Suppressor macrophage (primary cell): ENCODE results near the gene DNM3.
"Not testable (repeated sequence)": the region's sequence is repeated elsewhere in the genome, so short reads cannot be mapped to it uniquely, and the experiment has no call there.

Source experiments
- DNase-seq, 4 experiments: peaks; one replicate each; pipeline ENCODE4 v3.0.0-alpha.2; 2020 to 2022

Gene DNM3

DNA sequence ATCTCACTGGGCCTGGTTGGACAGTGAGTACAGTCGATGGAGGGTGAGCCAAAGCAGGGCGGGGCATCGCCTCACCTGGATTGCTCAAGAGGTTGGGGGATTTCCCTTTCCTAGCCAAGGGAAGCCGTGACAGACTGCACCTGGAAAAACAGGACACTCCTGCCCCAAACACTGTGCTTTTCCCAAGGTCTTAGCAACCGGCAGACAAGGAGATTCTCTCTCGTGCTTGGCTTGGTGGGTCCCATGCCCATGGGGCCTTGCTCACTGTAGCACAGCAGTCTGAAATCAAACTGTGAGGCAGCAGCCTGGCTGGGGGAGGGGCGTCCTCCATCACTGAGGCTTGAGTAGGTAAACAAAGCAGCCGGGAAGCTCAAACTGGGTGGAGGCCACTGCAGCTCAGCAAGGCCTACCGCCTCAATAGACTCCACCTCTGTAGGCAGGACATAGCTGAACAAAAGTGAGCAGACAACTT is 590.5 kb downstream of the DNM3 start:
- no peak for DNase-seq

DNA sequence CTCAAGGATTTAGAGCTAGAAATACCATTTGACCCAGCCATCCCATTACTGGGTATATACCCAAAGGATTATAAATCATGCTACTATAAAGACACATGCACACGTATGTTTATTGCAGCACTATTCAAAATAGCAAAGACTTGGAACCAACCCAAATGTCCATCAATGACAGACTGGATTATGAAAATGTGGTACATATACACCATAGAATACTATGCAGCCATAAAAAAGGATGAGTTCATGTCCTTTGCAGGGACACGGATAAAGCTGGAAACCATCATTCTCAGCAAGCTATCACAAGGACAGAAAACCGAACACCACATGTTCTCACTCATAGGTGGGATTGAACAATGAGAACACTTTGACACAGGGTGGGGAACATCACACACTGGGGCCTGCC is 595.9 kb downstream of the DNM3 start:
- not testable (repeated sequence) for DNase-seq

- DNase-seq, result no peak
Measured at GRCh38 chr1:172442404-172442803, 601.1 kb downstream of the DNM3 start.

DNA sequence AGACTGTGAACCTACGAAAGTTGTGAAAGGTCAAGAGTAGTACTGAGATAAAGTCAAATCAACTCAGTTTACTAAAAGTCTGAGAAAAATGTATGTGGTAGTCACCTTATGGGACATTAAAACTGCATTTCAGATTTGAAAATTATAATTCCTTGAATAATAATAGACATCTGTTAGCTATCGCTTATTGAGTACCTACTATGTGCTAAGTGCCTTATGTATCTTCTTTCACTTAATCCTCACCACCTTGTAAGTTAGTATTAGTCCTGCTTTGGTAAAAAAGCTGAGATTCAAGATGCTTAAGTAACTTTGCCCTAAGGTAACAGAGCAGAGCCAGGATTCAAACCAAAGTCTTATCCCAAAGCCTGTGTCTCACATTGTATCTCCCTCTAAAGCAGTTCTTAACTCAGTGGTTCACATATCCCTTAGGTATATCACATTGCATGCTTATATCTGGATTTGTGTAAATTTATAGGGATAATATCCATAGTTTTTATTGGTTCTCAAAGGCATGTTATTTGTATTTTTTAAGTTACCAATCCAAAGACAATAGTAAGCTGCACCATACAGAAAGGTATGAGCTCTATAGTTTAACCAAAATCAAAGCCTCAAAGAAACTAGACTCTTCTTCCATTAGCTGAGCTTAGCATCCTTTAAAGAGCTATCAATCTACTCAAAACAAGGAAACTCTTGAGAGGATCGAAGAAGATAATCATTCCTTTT is 601.7 kb downstream of the DNM3 start:
- no peak for DNase-seq

DNA sequence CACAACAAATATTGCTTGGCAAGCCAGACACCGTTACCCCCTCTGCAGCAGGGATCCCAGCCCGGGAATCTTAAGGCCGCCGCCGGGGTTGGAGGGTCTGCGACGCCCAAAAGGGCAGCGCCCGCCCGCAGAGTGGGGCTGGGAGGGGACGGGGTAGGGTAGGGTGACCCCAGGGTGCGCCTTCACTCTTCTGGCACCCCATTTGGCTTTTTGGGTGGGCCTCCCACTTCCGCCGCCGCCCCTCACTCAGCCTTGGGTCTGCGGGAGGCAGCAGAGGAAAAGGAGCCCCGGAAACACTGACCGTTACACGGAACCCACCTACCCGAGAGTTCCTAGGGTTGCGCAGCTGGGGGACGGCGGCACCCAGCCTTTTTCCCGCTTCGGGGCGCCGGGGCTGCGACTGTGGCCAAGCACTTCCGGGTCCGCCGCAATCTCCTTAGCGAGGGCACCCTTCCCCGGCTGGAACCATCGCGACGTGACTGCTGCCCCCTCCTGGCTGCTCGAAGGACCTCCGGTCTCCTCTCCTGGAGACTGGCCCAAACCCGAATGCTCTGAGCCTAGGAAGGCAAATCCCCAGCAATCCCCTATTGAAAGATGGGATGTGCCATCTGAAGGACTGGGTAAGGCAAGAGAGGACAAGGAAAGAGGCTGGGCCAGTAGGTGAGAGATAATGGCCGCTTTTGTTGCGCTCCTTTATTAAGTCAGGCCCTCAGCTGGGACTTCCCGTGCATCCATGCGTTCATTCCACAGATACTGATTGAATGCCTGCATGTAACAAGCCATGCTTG is 602.6 kb downstream of the DNM3 start, which contains the start of gene PIGC:
Gene PIGC, minus strand, starts transcription at position 404 of the 788 bp plus-strand sequence. CDS start 1,447 bp downstream, outside the sequence.
- DNase-seq, result peak; percentile 92 to 97 (median 95)

DNA sequence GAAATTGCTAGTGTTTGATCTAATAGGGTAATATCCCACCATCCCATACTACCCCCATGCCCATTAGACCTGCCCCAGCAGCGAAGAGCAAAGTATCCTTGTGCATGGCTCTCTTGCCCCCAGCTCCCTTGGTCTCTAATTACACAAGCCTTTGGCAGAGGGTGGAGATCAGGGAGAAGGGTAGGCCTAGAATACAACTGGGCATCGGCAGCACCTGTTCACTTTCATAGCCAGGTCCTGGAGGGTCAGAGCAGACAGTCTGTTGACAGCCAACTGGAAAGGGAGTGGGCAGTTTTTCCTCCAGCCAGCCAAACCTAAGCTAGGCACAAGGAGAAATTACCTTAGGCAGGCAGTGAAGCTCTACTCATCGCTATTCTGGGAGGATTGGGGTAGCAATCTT is 605.2 kb downstream of the DNM3 start:
- no peak for DNase-seq

- DNase-seq, result peak in 3 of 4 experiments; percentile 20 to 37 (median 21)
Measured at GRCh38 chr1:172447641-172448040, 606.3 kb downstream of the DNM3 start.

DNA sequence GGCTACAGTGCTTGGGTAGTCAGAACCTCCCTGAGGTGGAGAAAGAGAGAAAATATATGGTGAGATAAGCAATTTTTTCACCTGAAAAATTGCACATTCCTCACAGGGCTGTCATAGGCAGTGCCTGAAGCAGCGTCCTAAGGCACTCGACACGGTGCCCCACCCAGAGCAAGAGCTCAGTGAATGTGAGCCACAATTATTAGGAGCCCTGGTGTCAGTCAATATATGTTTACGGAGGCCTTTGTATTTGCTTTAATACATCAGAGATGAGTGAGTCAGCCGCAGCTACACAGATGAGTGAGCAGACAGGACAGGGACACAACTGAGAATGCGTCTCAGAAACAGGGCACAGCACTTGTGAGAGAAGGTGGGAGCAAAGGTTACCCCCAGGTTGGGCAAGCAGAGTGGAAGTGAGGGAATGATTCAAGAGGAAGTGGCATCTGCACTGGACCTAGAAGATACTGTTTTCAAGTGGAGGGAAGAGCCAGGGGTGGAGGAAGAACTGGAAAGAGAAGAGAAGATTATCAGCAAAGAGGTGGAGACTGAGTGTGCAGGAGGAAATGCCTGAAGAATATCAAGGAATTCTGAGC is 607.8 kb downstream of the DNM3 start:
- DNase-seq, result no peak

DNA sequence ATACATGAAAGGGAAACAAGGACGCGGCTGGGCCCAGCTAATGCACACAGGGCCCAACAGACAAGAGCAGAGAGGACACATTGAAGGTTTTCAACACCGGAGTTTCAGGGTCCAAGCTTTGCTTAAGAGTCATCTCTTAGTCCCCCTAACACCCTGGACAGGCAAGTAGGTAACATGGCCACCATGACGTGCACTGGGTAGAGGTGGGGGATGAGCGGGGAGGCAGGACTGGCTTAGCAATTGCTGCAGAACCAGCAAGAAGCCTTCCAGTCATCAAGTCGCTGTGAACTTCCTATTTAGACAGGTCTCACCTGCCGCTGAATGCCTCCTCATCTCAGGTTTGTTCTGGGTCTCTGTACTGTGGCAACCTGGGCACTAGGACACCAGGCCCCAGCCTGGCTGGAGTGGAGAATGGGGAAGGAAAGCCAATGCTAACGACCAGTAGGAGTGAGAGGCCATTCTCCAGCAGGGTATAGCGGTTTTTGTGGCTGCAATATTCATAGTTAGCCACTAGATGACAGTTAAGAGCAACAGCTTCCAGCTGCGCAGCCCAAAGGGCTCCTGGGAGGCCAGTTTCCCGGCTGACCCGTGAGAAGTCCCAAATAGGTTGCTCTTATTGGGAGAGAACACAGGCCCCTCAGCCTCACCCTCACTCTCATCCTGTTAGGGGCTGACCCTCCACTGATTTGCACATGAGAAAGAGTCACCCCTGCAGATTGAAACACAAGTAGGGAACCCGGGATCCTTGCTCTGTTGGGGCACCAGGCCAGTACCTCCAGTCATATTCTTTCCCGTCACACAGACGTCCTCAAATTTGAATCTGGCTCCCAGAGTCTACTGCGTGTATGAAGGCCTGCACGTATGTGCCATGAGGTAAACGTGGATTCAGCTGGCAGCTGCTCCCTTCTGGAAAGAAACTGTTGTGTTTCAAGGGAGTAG is 608.6 kb downstream of the DNM3 start:
- peak; percentile 80 to 91 (median 84) for DNase-seq

- no peak for DNase-seq
Measured at GRCh38 chr1:172450524-172450885, 609.2 kb downstream of the DNM3 start.

- no peak for DNase-seq
Measured at GRCh38 chr1:172451002-172451443, 609.7 kb downstream of the DNM3 start.

GRCh38 chr1:172452536-172453152 is 611.3 kb downstream of the DNM3 start:
- DNase-seq, result no peak

- DNase-seq, result no peak
Measured at GRCh38 chr1:172453153-172453545, 611.9 kb downstream of the DNM3 start.

- DNase-seq, result no peak
Measured at GRCh38 chr1:172453607-172454006, 612.3 kb downstream of the DNM3 start.

- peak in 1 of 4 experiments; percentile 20 for DNase-seq
Measured at GRCh38 chr1:172455451-172455850, 614.2 kb downstream of the DNM3 start.

- no peak for DNase-seq
Measured at GRCh38 chr1:172456344-172456769, 615.1 kb downstream of the DNM3 start.

DNA sequence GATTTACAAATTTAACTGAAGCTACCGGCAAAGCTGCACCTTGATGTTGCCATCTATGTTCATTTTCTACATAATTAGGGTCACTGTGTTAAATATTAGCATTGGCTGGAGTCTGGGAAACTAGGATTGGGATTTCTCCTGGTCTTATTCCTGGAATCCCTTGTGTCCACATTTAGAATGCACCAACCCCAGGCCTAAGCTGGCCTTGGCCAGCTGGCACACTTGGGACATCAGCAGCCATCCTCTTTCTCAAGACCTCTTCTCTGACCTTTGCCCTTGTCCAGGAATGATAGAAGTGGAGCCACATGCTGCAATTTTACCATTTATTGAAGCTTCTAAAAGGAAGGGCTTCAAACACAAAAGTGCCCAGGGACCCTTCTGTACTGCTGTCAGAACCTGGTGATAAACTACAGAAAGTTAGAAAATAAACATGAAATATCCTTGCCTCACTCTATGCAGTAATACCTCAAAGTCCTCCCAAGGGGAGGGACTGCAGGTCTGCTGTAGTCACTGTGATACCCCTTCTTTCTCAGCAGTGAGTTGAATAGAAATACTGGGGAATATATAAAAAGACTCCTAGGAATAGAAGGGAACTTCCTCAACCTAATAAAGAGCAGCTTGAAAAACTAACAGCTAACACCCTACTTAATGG is 616.3 kb downstream of the DNM3 start:
- DNase-seq, result no peak

GRCh38 chr1:172460177-172460576 is 618.9 kb downstream of the DNM3 start:
- DNase-seq, result no peak

GRCh38 chr1:172460887-172461315 is 619.6 kb downstream of the DNM3 start:
- no peak for DNase-seq
